Keratinocyte (primary cell): ENCODE results near the gene DEPDC5. TPM values are rescaled to one million over a fixed set of nuclear protein-coding genes. Genes with fewer than 3 reads are reported as not detected.

ENCODE experiments used
- DNase-seq: peaks from one replicate; pipeline ENCODE4 v3.0.0-alpha.2; 2011; ENCODE audit warnings: low read depth, missing footprints, low spot score
- FAIRE-seq: peaks from 2 replicates; lab custom pipeline; 2011; peaks lifted over from hg19 to GRCh38; lab: Jason Lieb, UNC
- H2AFZ ChIP-seq: 2 replicates; pipeline ENCODE4 v1.6.0; 2012; ENCODE audit warnings: low read length, control low read depth, inconsistent platforms; ENCODE audit not compliant: control insufficient read depth
- H3K27ac ChIP-seq: 2 replicates; pipeline ENCODE4 v1.5.1; 2011; ENCODE audit warnings: low read length; ENCODE audit not compliant: control insufficient read depth, insufficient read depth
- H3K27me3 ChIP-seq: 3 replicates; pipeline ENCODE4 v1.6.0; 2011; ENCODE audit warnings: low read length; ENCODE audit not compliant: control insufficient read depth, insufficient read depth; ENCODE audit errors: extremely low read depth
- H3K36me3 ChIP-seq, 2 experiments: 2 replicates in 1 of 2; 3 replicates in 1 of 2; pipeline ENCODE4 v1.5.1; 2011; ENCODE audit warnings: low read length in 2 of 2, mild to moderate bottlenecking in 1 of 2; ENCODE audit not compliant: control insufficient read depth in 2 of 2, insufficient read depth in 2 of 2; ENCODE audit errors: extremely low read depth in 1 of 2
- H3K4me1 ChIP-seq: 3 replicates; pipeline ENCODE4 v1.5.1; 2011; ENCODE audit warnings: low read length; ENCODE audit not compliant: control insufficient read depth, insufficient read depth; ENCODE audit errors: extremely low read depth
- H3K4me2 ChIP-seq: 3 replicates; pipeline ENCODE4 v1.6.0; 2011; ENCODE audit warnings: low read depth, low read length; ENCODE audit not compliant: control insufficient read depth, insufficient read depth; ENCODE audit errors: extremely low read depth
- H3K4me3 ChIP-seq, 3 experiments: fragments of 200-600 bp in 1 of 3; sonication (generic) in 1 of 3; 2 replicates in 2 of 3; 3 replicates in 1 of 3; pipeline ENCODE4 v1.5.1; 2011 to 2016; ENCODE audit warnings: low read length in 3 of 3, mild to moderate bottlenecking in 3 of 3, control low read depth in 2 of 3, inconsistent platforms in 1 of 3, low read depth in 1 of 3, mixed read lengths in 1 of 3, mixed run types in 1 of 3, moderate library complexity in 1 of 3; ENCODE audit not compliant: control insufficient read depth in 2 of 3, insufficient read depth in 2 of 3; ENCODE audit errors: extremely low read depth in 1 of 3
- H3K79me2 ChIP-seq: 2 replicates; pipeline ENCODE4 v1.6.0; 2012; ENCODE audit warnings: low read length; ENCODE audit not compliant: control insufficient read depth, insufficient read depth
- H3K9ac ChIP-seq: 3 replicates; pipeline ENCODE4 v1.6.0; 2011; ENCODE audit warnings: low read length; ENCODE audit not compliant: control insufficient read depth, insufficient read depth; ENCODE audit errors: extremely low read depth
- H3K9me1 ChIP-seq: 3 replicates; pipeline ENCODE4 v1.6.0; 2011; ENCODE audit warnings: low read length; ENCODE audit not compliant: control insufficient read depth, insufficient read depth; ENCODE audit errors: extremely low read depth
- H3K9me3 ChIP-seq: 2 replicates; pipeline ENCODE4 v1.5.1; 2012; ENCODE audit warnings: low read depth, low read length; ENCODE audit not compliant: control insufficient read depth
- H4K20me1 ChIP-seq: 3 replicates; pipeline ENCODE4 v1.6.0; 2011; ENCODE audit warnings: low read length; ENCODE audit not compliant: control insufficient read depth, insufficient read depth; ENCODE audit errors: extremely low read depth
- EZH2 ChIP-seq: IDR thresholded peaks from one replicate; pipeline ENCODE4 v1.6.1; 2012; ENCODE audit warnings: inconsistent platforms, mild to moderate bottlenecking, low read length, moderate library complexity
- dilution Hi-C: fragments of 300-500 bp; cut with MboI; formaldehyde crosslinking; loops from one replicate; pipeline ENCODE4 v1.7.0; 2020; ENCODE audit warnings: low sequenced_read_pairs; ENCODE audit not compliant: extremely low pct_ligation_motif_present
- polyA plus RNA-seq, 5 experiments: library from polyadenylated mRNA; depleted of rRNA in 3 of 5; stranded (reverse) in 3 of 5; stranded (forward) in 1 of 5; unstranded in 1 of 5; fragments of >200 nt; gene quantifications; 1 replicate in 1 of 5; 2 replicates in 3 of 5; 3 replicates in 1 of 5; pipeline versions ENCODE4 v1.2.1 to v1.2.3, GENCODE V29; 2011 to 2012; ENCODE audit warnings: missing spikeins in 2 of 5, low read depth in 1 of 5, low replicate concordance in 1 of 5
- TF ChIP-seq, protein P1 (sequence below), 3 experiments: IDR thresholded peaks in 1 of 3; conservative IDR thresholded peaks in 1 of 3; optimal IDR thresholded peaks in 1 of 3; 2 replicates in 2 of 3; 3 replicates in 1 of 3; pipeline versions ENCODE3 to v1.5.1; 2011; ENCODE audit warnings: low read length in 3 of 3, mild to moderate bottlenecking in 3 of 3, moderate library complexity in 2 of 3, control low read depth in 1 of 3, inconsistent platforms in 1 of 3; ENCODE audit not compliant: insufficient read depth in 2 of 3; ENCODE audit errors: extremely low read depth in 1 of 3

DEPDC5 gene
- polyA plus RNA-seq, 1 donor (not counting 4 experiments of a cell fraction or from before 2014, with no cell fraction given) = 9.7 TPM

DNA sequence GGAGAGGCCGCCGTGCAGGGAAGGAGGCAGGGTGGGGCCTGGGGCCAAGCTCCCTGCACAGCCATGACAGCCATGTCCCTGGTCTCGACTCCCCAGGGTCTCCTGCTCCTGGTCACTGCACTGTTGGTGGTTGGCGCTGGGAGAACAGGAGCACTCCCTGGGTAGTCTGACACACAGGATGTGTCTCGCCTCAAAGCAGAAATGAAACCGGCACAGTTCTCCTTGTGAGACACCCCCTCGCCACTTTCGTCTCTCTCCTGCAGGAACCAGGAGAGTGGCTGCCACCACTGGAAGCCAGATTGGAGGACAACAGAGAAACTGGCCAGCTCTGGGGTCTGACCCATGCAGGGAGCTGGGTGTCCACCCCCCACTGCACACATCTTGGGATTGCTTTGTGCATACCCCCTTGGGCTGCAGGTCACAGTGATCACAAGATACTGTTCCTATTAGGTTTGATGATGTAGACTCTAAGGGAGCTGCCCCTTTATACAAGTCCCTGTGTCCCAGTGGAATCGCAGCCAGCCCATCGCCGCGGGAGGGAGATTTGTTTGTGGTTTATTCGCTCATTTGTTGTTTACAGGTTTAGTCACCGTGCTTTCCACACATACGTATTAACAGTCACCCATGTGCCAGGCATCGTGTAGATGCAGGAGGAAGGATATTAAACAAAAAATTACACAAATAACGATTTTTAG, 163.6 kb downstream of the DEPDC5 start:
- no peak overlapping the region for H3K9ac ChIP-seq
- H3K4me1 ChIP-seq = no peaks in the 10 kb centered on the region
- H3K4me3 ChIP-seq = no peak overlapping the region
- TF ChIP-seq EZH2 = no peak
- TF ChIP-seq, protein P1, sequence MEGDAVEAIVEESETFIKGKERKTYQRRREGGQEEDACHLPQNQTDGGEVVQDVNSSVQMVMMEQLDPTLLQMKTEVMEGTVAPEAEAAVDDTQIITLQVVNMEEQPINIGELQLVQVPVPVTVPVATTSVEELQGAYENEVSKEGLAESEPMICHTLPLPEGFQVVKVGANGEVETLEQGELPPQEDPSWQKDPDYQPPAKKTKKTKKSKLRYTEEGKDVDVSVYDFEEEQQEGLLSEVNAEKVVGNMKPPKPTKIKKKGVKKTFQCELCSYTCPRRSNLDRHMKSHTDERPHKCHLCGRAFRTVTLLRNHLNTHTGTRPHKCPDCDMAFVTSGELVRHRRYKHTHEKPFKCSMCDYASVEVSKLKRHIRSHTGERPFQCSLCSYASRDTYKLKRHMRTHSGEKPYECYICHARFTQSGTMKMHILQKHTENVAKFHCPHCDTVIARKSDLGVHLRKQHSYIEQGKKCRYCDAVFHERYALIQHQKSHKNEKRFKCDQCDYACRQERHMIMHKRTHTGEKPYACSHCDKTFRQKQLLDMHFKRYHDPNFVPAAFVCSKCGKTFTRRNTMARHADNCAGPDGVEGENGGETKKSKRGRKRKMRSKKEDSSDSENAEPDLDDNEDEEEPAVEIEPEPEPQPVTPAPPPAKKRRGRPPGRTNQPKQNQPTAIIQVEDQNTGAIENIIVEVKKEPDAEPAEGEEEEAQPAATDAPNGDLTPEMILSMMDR (optimal IDR thresholded peaks at IDR 0.05 in 1 of 3, IDR thresholded peaks at IDR 0.05 in 1 of 3, conservative IDR thresholded peaks at IDR 0.05 in 1 of 3; ENCODE audit: extremely low read depth in 1 of 3, insufficient read depth in 2 of 3, low read length in 3 of 3) = no peak
- H3K9me3 ChIP-seq = no peaks in the 10 kb centered on the region
- H3K79me2 ChIP-seq = no peaks in the 10 kb centered on the region
- DNase-seq (no peak), FAIRE-seq (no peak)
- H3K4me2 ChIP-seq = no peak overlapping the region
- dilution Hi-C loops = no loop called here
- no peaks in the 10 kb centered on the region for H3K27me3 ChIP-seq
- H3K27ac ChIP-seq = no peak overlapping the region
- H3K36me3 ChIP-seq = no peaks in the 10 kb centered on the region
- no peak overlapping the region for H2AFZ ChIP-seq
- no peaks in the 10 kb centered on the region for H3K9me1 ChIP-seq
- H4K20me1 ChIP-seq = no peaks in the 10 kb centered on the region

- Histone ChIP-seq H3K4me2 (no peak overlapping the region), H3K36me3 (no peaks in the 10 kb centered on the region), H3K4me3 (no peak overlapping the region), H3K9me3 (no peaks in the 10 kb centered on the region), H3K27ac (no peak overlapping the region), H3K27me3 (no peaks in the 10 kb centered on the region), H4K20me1 (no peaks in the 10 kb centered on the region), H3K4me1 (no peaks in the 10 kb centered on the region), H3K79me2 (no peaks in the 10 kb centered on the region), H3K9me1 (no peaks in the 10 kb centered on the region), H3K9ac (no peak overlapping the region), H2AFZ (no peak overlapping the region)
- dilution Hi-C loops = no loop called here
- FAIRE-seq = no peak
- no peak for TF ChIP-seq EZH2
- TF ChIP-seq, protein P1 (optimal IDR thresholded peaks at IDR 0.05 in 1 of 3, IDR thresholded peaks at IDR 0.05 in 1 of 3, conservative IDR thresholded peaks at IDR 0.05 in 1 of 3; ENCODE audit: extremely low read depth in 1 of 3, insufficient read depth in 2 of 3, low read length in 3 of 3) = no peak
- no peak for DNase-seq
Measured at GRCh38 chr22:31919730-31920129, 165.9 kb downstream of the DEPDC5 start.
